ENCODE measurements around the gene TBX10.
"Not testable (repeated sequence)": the region's sequence is repeated elsewhere in the genome, so short reads cannot be mapped to it uniquely, and the experiment has no call there.

The TBX10 gene

DNA sequence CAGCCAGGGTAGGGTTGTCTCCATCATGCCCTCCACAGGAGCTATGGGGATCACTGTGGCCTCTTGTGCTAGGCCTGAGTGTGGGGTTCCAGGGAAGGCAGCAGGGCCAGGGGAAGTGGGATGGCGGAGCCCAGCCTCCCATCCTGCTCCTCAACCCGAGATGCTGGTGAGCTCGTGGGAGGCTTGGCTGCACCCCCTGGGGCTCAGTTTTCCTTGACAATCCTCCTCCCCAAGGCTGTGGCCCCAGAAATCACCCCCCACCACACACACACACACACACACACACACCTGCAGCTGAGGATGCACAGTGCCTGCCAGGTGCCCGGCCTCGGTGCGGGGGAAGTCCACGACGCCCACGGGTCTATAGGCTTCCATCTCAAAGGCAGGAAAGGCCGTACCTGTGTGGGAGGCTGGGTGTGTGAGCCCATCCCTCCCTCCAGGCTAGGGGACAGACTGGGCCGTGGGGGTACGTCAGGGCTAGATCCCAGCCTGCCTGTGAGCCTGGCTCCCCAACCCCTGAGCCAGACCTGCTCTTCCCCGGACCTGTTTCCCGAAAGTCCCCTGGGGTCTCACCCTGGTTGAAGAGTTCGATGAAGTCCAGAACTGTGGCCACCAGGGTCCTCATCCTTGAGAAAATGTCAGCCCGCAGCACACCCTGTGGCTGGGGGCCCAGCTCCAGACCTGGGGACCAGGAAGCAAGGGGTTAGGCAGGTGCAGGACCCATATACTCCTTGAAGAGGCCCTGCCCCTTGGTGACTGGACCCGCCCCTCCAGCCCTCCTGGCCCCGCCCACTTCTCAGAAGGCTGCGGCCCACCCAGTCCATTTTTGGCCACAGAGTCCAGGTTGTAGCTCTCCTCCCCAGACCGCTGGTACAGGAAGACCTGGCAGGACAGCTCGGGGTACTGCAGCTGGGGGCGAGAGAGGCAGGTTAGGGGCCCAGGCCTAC is 5.2 kb upstream of the TBX10 start:
- DNase-seq = no peak

DNA sequence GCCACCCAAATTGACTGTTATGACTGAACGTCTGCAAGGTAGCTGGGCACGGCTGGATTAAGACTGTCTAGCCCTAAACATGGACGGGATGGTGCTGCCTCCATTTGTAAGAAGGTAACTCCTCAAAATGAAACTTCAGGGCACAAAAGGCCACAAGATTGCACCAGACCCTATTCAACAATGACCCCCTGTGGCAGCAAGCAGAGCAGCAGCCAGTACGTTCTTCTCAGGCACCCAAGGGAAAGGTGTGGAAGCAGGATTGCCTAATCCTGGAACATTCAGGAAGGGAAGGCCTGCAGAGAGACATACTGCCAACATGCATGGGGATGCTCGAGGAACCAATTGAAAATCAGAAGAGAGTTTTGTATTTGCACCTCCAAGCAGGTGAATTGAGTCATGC is 4.5 kb upstream of the TBX10 start:
- DNase-seq = no peak

DNA sequence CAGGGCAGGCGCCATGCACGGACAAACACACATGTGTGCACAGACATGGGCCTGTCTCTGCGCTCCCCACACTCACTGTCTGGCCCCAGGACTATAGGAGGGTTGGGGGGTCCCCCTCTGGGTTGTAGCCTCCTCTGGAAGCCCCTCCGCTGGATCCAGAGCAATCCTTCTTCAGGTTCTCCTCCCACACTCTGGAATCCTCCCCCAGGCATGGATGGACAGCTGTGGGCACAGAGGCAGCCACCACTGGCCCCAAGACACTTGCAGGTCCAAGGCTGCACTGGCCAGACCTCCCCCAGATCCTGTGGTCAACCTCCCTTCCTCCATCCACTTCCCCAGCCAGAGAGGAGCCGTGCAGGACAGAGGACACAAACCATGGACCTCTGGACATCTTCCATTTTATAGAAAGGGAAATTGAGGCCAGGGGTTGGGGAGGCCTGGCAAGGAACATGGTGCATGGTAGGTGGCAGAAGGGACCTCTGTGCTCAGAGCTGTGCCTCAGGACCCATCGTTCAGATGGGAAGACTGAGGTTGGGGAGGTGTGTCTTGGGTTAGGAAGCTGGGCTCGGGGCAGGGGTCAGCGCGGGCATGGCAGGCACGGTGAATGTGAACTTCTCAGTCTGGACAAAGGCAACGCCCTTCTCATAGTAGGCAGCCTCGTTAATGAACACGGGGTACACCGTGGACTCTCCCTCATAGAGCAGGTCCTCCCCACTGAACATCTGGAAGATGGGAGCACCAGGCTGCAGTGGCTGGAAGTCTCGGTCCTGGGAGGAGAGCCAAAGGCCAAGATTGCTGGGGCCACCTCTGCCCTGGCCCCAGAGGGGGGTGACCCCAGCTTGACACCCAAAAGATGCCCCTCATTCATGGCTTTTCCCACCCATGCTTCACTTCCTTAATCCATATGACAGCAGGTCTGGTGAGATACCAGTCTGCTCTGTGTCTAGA is 2.9 kb upstream of the TBX10 start:
- DNase-seq = no peak

DNA sequence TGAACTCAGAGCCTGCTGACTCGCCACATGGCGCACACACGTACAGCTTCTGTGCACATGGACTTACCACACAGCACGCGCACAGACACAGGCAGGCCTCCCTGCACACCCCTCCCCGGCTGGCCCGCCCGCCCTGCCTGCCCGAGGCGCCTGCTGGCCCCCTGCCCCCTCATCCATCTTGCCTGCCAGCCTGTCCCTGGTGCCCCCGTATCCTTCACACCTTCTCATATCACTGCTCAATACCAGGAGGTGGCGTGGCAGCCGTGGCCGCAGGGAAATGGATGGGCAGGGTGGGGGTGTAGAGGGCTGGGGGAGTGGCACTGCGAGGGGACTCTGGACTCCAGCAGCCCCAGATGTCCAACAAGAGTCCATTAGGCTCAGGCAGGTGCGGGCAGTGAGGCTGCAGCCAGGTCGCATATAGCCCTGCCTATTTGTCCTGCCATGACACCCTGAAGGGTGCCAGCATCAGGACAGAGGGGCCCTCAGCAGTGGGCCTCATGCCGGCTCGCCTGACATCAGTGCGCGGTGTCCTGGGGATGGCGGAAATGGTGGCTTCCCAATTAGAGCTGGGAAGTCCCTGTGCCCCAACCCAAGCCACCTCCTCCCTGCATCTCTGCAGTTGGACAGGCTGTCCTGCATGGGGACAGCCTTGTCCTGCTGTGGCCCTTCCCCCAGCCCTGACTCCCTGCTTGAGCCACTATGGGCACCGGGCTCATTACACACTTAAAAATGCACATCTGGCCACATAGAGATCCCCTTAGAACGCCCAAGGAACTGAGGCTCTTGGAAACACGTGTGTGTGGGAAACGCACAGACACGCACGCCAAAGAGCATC is 2.0 kb upstream of the TBX10 start:
- DNase-seq = no peak

- no peak for DNase-seq
Observed at GRCh38 chr11:67640758-67641337, 1.3 kb upstream of the TBX10 start.

GRCh38 chr11:67640021-67640757 is 626 bp upstream of the TBX10 start:
- DNase-seq = peak in 4 of 5 experiments; percentile 18 to 73 (median 50)

GRCh38 chr11:67638535-67639437 is 777 bp downstream of the TBX10 start:
- no peak for DNase-seq

- not testable (repeated sequence) for DNase-seq
Observed at GRCh38 chr11:67637441-67637840, 2.1 kb downstream of the TBX10 start.

GRCh38 chr11:67636962-67637361 is 2.6 kb downstream of the TBX10 start:
- no peak for DNase-seq

DNA sequence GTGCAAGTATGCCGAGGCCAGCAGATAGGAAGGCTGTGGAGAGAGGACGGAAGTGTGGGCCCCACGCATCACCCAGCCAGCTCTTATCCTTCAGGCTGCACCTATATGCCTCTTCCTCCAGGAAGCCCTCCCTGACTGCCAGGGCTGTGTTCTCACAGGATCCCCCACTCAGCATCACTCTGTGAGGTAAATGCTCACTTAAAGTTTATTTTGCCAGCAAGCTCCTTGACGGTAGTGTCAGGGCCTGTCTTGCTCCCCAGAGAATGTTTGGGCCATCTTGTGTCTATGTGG is 4.4 kb downstream of the TBX10 start:
- no peak for DNase-seq

DNA sequence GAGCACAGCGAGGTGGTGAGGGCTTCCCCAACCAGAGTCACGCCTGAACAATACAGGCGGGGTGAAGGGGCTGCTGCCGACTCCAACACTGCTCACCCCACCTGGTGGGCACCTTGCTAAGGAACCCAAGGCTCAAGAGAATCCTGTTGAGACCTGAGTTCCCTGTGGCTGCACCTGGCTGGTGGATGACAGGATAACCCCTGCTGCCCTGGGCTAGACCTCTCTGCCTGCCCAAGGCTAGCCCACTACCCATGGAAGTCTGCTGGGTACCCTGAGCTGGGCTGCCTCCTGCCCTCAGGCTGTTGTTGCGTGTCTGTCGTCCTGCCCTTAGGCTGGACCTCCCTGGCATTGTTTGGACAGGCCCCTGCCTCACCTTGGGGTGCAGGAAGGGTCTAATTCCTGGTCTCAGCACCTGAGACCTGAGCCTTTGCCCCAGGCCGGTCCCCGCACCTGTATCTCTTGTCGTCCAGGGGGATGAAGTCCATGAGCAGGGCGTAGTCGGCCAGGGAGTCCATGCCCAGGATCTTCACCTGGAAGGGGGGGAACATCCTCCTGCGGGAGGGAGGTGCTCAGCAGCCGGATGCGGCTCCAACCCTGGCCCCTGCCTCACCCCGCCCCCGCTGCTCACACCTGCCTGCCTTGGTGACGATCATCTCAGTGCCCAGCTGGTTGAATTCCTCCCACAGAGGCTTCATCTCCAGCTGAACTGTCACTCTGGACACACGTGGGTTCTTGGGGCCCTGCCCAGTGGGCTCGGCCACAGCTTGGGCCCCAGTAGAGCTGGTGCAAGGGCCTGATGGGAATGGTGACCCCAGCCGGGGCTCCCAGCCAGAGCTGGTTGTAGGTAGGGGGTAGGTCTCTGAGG is 5.0 kb downstream of the TBX10 start:
- DNase-seq = no peak

DNA sequence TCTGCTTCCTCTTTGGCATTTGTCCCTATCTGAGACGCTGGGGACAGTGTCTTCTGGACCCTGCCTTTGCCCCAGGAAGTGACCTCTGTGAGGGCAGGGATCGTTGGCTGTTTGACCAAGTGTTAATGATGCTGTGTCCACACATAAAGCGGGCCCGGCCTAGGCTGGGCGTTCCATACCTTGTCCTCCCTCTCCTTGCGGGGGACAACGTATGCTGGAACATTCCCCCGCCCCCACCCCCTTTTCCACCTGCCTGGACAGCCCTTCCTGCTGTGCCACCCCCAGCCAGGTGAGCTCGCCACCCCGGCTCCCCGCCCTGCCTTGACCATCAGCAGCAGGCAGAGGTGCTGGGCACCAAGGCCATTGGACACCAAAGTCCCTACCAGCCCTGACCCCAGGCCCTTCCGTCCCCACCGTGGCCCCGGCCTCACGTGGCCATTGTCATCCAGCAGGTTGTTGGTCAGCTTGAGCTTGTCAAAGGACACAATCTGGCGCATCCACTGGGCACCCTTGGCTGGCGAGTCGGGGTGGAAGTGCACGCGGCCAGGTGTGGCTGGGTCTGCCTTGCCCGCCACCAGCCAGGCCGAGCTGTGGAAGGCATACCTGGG is 5.7 kb downstream of the TBX10 start:
- DNase-seq = no peak

DNA sequence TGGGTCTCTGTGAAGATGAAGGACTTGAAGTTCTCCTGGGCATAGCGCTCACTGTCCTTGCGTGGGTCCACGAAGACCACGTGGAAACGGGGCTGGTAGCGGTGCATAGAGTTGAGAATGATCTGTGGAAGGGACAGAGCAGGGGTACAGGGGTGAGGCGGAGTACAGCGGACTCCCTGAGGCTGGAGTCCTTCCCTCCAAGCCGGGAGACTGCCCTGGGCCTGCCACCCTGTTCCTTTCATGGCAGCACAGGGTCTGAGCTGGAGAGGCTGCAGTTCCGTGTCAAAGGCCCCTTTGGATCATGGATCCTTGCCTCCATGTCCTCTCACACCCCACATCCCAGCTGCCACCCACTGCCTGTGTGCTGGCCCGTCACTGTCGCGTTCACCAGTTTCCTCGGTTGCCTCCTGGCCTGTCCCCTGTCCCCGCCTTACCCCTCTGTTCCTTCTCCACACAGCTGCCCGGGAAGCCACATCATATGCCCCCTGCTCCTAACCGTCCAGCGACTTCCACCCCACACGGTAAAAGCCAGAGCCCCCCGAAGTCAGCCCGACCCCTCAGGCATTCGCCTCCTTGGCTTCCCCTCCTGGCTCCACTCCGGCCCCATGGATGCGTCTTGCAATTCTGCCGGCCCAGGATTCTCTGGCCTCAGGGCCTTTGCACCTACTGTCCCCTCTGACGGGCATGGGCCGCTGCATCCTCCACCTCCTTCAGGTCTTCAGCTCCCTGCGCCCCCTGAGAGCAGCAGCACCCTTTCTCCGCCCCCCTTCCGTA is 6.4 kb downstream of the TBX10 start:
- DNase-seq = no peak

- no peak for DNase-seq
Observed at GRCh38 chr11:67632175-67632981, 7.2 kb downstream of the TBX10 start.

- DNase-seq = no peak
Observed at GRCh38 chr11:67631853-67632174, 7.7 kb downstream of the TBX10 start.

- DNase-seq = no peak
Observed at GRCh38 chr11:67631411-67631810, 8.2 kb downstream of the TBX10 start.

DNA sequence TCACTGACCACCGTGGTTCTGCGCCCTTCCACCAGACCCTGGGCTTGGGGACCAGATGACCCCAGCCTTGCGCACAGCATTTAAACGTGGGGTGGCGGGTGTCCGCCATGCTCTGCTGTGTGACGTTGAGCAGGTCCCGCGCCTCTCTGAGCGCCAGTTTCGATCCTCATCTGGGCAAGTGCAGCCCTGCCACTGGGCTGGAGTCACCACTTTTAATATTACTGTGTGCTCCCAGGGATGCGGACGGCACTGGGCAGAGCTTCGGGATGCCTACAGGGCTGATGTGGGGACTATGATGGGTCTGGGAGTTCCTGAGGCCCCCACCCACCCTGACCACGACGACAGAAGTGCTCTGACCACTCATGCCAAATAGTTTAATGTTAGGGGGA is 8.6 kb downstream of the TBX10 start:
- DNase-seq = no peak
